NCI-H2227 treated with DMSO at 0.1 percent for 48 hours (cell line): Measurements from ENCODE around the gene CFAP43.
A peak's percentile ranks its signal among the peaks of the same experiment; 100 is the strongest.
"Not testable (repeated sequence)": the region's sequence is repeated elsewhere in the genome, so short reads cannot be mapped to it uniquely, and the experiment has no call there.

ENCODE experiments used
- DNase-seq: peaks from one replicate; lab custom pipeline; 2025; lab: John Stamatoyannopoulos, UW

The CFAP43 gene

GRCh38 chr10:104255311-104255981 lies 23.3 kb upstream of the CFAP43 start:
- peak; percentile 10 for DNase-seq

GRCh38 chr10:104254493-104255310 lies 22.5 kb upstream of the CFAP43 start, which contains the start of gene GSTO1:
Gene GSTO1 (plus strand): TSS chr10:104254892. CDS start chr10:104254929, 37 bp downstream.
- DNase-seq, result peak; percentile 4

GRCh38 chr10:104253606-104254410 lies 21.6 kb upstream of the CFAP43 start:
- DNase-seq, result no peak

- DNase-seq, result no peak
Observed at GRCh38 chr10:104253106-104253505, 20.9 kb upstream of the CFAP43 start.

- DNase-seq, result no peak
Observed at GRCh38 chr10:104252368-104252767, 20.2 kb upstream of the CFAP43 start.

- DNase-seq, result no peak
Observed at GRCh38 chr10:104251443-104251842, 19.3 kb upstream of the CFAP43 start.

- no peak for DNase-seq
Observed at GRCh38 chr10:104250371-104250770, 18.2 kb upstream of the CFAP43 start.

GRCh38 chr10:104248931-104249330 lies 16.8 kb upstream of the CFAP43 start:
- not testable (repeated sequence) for DNase-seq

GRCh38 chr10:104247513-104248146 lies 15.5 kb upstream of the CFAP43 start:
- no peak for DNase-seq

- DNase-seq, result no peak
Observed at GRCh38 chr10:104246976-104247375, 14.8 kb upstream of the CFAP43 start.

GRCh38 chr10:104245066-104245632 lies 13.0 kb upstream of the CFAP43 start:
- DNase-seq, result no peak

- DNase-seq, result no peak
Observed at GRCh38 chr10:104243512-104243911, 11.3 kb upstream of the CFAP43 start.

GRCh38 chr10:104243009-104243408 lies 10.8 kb upstream of the CFAP43 start:
- DNase-seq, result not testable (repeated sequence)

GRCh38 chr10:104242545-104242944 lies 10.4 kb upstream of the CFAP43 start:
- no peak for DNase-seq

GRCh38 chr10:104240078-104240477 lies 7.9 kb upstream of the CFAP43 start:
- no peak for DNase-seq

GRCh38 chr10:104235801-104236200 lies 3.6 kb upstream of the CFAP43 start:
- DNase-seq, result no peak

- DNase-seq, result no peak
Observed at GRCh38 chr10:104234934-104235333, 2.8 kb upstream of the CFAP43 start.

GRCh38 chr10:104233817-104234216 lies 1.7 kb upstream of the CFAP43 start:
- DNase-seq, result no peak

- no peak for DNase-seq
Observed at GRCh38 chr10:104232613-104233102, 494 bp upstream of the CFAP43 start.

GRCh38 chr10:104230490-104230889 lies 1.7 kb downstream of the CFAP43 start:
- DNase-seq, result no peak

GRCh38 chr10:104223304-104223703 lies 8.9 kb downstream of the CFAP43 start:
- DNase-seq, result no peak
